RPMI7951 (cell line): ENCODE measurements around the gene C1QTNF7. TPM values are rescaled to one million over a fixed set of nuclear protein-coding genes. Genes with fewer than 3 reads are reported as not detected.

ENCODE experiments used
- DNase-seq: peaks from one replicate; pipeline ENCODE4 v3.0.0-alpha.2; 2012; ENCODE audit warnings: low read depth
- total RNA-seq: library from RNA; depleted of rRNA; stranded (reverse); fragments of >200 nt; shearing (Covaris generic); gene quantifications from 2 replicates; pipeline ENCODE4 v1.2.3, GENCODE V29; 2014

The C1QTNF7 gene
- total RNA-seq, 1 experiment from 2014 or later = not detected

GRCh38 chr4:15414551-15415091 lies 13.2 kb upstream of the C1QTNF7 start:
- DNase-seq = no peak

- DNase-seq = no peak
Measured at GRCh38 chr4:15416357-15417232, 11.2 kb upstream of the C1QTNF7 start.

GRCh38 chr4:15417233-15417660 lies 10.6 kb upstream of the C1QTNF7 start:
- no peak for DNase-seq

- DNase-seq = no peak
Measured at GRCh38 chr4:15418956-15419355, 8.9 kb upstream of the C1QTNF7 start.

- DNase-seq = peak; percentile 87
Measured at GRCh38 chr4:15420642-15421041, 7.2 kb upstream of the C1QTNF7 start.

GRCh38 chr4:15423285-15423711 lies 4.5 kb upstream of the C1QTNF7 start:
- DNase-seq = no peak

GRCh38 chr4:15425520-15425919 lies 2.3 kb upstream of the C1QTNF7 start:
- DNase-seq = no peak

GRCh38 chr4:15427161-15427560 lies 672 bp upstream of the C1QTNF7 start:
- no peak for DNase-seq

GRCh38 chr4:15428611-15429010 lies 778 bp downstream of the C1QTNF7 start:
- no peak for DNase-seq

GRCh38 chr4:15434091-15434490 lies 6.3 kb downstream of the C1QTNF7 start:
- no peak for DNase-seq

- DNase-seq = no peak
Measured at GRCh38 chr4:15434676-15435075, 6.8 kb downstream of the C1QTNF7 start.

- peak; percentile 67 for DNase-seq
Measured at GRCh38 chr4:15436513-15436912, 8.7 kb downstream of the C1QTNF7 start.

- DNase-seq = peak; percentile 53
Measured at GRCh38 chr4:15438939-15439524, 11.2 kb downstream of the C1QTNF7 start.

GRCh38 chr4:15443371-15444160 lies 15.7 kb downstream of the C1QTNF7 start:
- no peak for DNase-seq

- DNase-seq = no peak
Measured at GRCh38 chr4:15444276-15444675, 16.4 kb downstream of the C1QTNF7 start.

- DNase-seq = no peak
Measured at GRCh38 chr4:15444879-15445547, 17.2 kb downstream of the C1QTNF7 start.

- DNase-seq = peak; percentile 46
Measured at GRCh38 chr4:15451181-15451865, 23.5 kb downstream of the C1QTNF7 start.

- DNase-seq = peak; percentile 92
Measured at GRCh38 chr4:15451866-15452765, 24.3 kb downstream of the C1QTNF7 start.

GRCh38 chr4:15455290-15455689 lies 27.5 kb downstream of the C1QTNF7 start:
- no peak for DNase-seq
